ENCODE measurements around the gene SREBF2.

DNA sequence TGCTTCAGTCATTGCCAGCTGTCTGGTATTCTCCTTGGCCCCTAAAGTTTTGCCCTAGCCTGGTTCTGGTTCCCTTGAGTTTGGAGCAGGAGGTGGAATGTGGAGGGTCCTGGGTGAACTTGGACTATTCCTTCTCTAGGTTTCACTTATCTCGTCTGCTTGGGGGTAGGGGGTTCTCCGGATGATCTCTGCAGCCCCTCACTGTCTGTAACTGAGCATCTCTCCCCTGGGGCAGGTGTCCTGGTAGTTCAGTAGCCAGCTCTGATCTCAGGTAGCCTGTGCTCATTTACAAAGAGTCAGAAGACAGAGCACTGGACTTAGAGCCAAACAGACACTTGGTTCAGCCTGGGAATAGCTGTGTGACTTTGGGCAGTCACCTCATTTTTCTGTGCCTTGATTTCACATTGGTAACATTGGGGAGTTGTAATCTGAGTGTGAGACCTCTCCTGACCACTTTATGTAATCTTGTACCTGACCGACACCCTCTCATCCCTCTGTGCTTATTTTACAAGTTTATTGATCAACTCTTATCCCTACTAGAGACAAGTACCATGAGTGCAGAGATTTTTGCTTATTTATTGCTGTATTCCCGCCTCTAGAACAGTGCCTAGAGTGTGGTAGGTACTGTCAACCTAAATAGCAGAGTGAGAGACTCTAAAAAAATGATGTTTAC, 31.6 kb upstream of the SREBF2 start:
- no peak for TF ChIP-seq CTCF (IDR thresholded peaks at IDR 0.05)
- no peak for TF ChIP-seq POLR2AphosphoS5 (IDR thresholded peaks at IDR 0.05)
- no peak for TF ChIP-seq POLR2A (IDR thresholded peaks at IDR 0.05)

Data from upper lobe of left lung (tissue), 4 donors.